ENCODE measurements around the gene ITGB2.
A peak's percentile ranks its signal among the peaks of the same experiment; 100 is the strongest.

GRCh38 chr21:44939532-44940115 is 18.9 kb upstream of the ITGB2 start, which contains the start of gene SLX9:
- no peak for TF ChIP-seq CTCF (IDR thresholded peaks at IDR 0.05; ENCODE audit: low read depth, low read length)
- peak; percentile 62; the same call in 1 of the 2 replicates for TF ChIP-seq MYC (IDR thresholded peaks at IDR 0.05; ENCODE audit: low read depth, low read length)
- peak; percentile 69 for TF ChIP-seq POLR2A (IDR thresholded peaks at IDR 0.05; ENCODE audit: extremely low read depth, insufficient read length)

Measured in NB4 (cell line).